HG02943 (cell line): ENCODE measurements around the gene LYVE1.
"Not testable (repeated sequence)": the region's sequence is repeated elsewhere in the genome, so short reads cannot be mapped to it uniquely, and the experiment has no call there.

Source experiments
- ATAC-seq: cut with Tn5 transposase; IDR thresholded peaks from one replicate; pipeline ENCODE4 v1.9.1; 2021; ENCODE audit warnings: mild to moderate bottlenecking, low read depth, moderate library complexity; ENCODE audit not compliant: unreplicated experiment

Gene LYVE1

GRCh38 chr11:10568486-10568941, at the start of gene LYVE1:
Gene LYVE1 (minus strand): TSS chr11:10568665. CDS start chr11:10568532, 133 bp downstream.
- ATAC-seq = no peak

GRCh38 chr11:10617551-10617950, 49.1 kb upstream of the LYVE1 start:
- ATAC-seq = no peak

- no peak for ATAC-seq
Measured at GRCh38 chr11:10611979-10612862, 43.8 kb upstream of the LYVE1 start.

GRCh38 chr11:10609636-10610035, 41.2 kb upstream of the LYVE1 start:
- no peak for ATAC-seq

GRCh38 chr11:10608584-10608983, 40.1 kb upstream of the LYVE1 start:
- ATAC-seq = no peak

GRCh38 chr11:10607462-10608132, 39.1 kb upstream of the LYVE1 start:
- no peak for ATAC-seq

GRCh38 chr11:10606536-10607208, 38.2 kb upstream of the LYVE1 start:
- ATAC-seq = no peak

- ATAC-seq = no peak
Measured at GRCh38 chr11:10605941-10606381, 37.5 kb upstream of the LYVE1 start.

GRCh38 chr11:10604798-10605197, 36.3 kb upstream of the LYVE1 start:
- no peak for ATAC-seq

- no peak for ATAC-seq
Measured at GRCh38 chr11:10604340-10604748, 35.9 kb upstream of the LYVE1 start.

GRCh38 chr11:10603721-10604297, 35.3 kb upstream of the LYVE1 start:
- no peak for ATAC-seq

- ATAC-seq = no peak
Measured at GRCh38 chr11:10602945-10603344, 34.5 kb upstream of the LYVE1 start.

GRCh38 chr11:10602366-10602765, 33.9 kb upstream of the LYVE1 start:
- no peak for ATAC-seq

GRCh38 chr11:10601837-10602236, 33.4 kb upstream of the LYVE1 start:
- no peak for ATAC-seq

GRCh38 chr11:10600570-10601248, 32.2 kb upstream of the LYVE1 start:
- ATAC-seq = no peak

GRCh38 chr11:10599388-10600175, 31.1 kb upstream of the LYVE1 start:
- ATAC-seq = no peak

- no peak for ATAC-seq
Measured at GRCh38 chr11:10598816-10599215, 30.4 kb upstream of the LYVE1 start.

GRCh38 chr11:10597877-10598351, 29.4 kb upstream of the LYVE1 start:
- ATAC-seq = no peak

- ATAC-seq = not testable (repeated sequence)
Measured at GRCh38 chr11:10595840-10596239, 27.4 kb upstream of the LYVE1 start.
